Measurements from ENCODE around the gene DEPDC5. TPM values are rescaled to one million over a fixed set of nuclear protein-coding genes. Genes with fewer than 3 reads are reported as not detected.

Gene DEPDC5
- total and polyA plus RNA-seq, 2 of the 8 experiments (the other 6 are each of a cell fraction or from before 2014, with no cell fraction given), result 18.3 to 26.5 TPM

GRCh38 chr22:31743871-31744270 is 9.9 kb upstream of the DEPDC5 start:
- no peak overlapping the region for H3K9ac ChIP-seq (replicated peaks in 1 of 4; ENCODE audit: extremely low read depth in 1 of 4, low read depth in 3 of 4, low read length in 3 of 4)
- no peak overlapping the region for H2BK12ac ChIP-seq (ENCODE audit: low read depth, low read length)
- H3K4me3 ChIP-seq (ENCODE audit: extremely low read depth in 1 of 4, insufficient read depth in 2 of 4, low read depth in 3 of 4, low read length in 4 of 4), result no peak overlapping the region
- H4K91ac ChIP-seq (replicated peaks; ENCODE audit: insufficient read length, low read length), result no peak overlapping the region
- no peak overlapping the region for H4K8ac ChIP-seq (ENCODE audit: extremely low read depth, insufficient read depth, low read length)
- no peak overlapping the region for H2BK15ac ChIP-seq (ENCODE audit: low read length)
- no peaks in the 10 kb centered on the region for H3K27me3 ChIP-seq (replicated peaks in 1 of 4; ENCODE audit: control insufficient read depth in 3 of 4, extremely low read depth in 1 of 4, insufficient read depth in 3 of 4, low read length in 3 of 4)
- peaks cover 7% of the 10 kb centered on the region for H3K79me1 ChIP-seq (ENCODE audit: low read depth, low read length)
- no peak overlapping the region for H4K5ac ChIP-seq (ENCODE audit: insufficient read length, low read depth, low read length)
- no peak overlapping the region for H3K18ac ChIP-seq (ENCODE audit: extremely low read depth, low read length)
- no peak overlapping the region for H3K23ac ChIP-seq (ENCODE audit: insufficient read length)
- no peak for DNase-seq (ENCODE audit: low read depth in 1 of 2, low spot score in 2 of 2)
- no peak overlapping the region for H3K4me2 ChIP-seq (ENCODE audit: insufficient read depth in 1 of 2, low read depth in 2 of 2, low read length in 2 of 2)
- H2BK5ac ChIP-seq (ENCODE audit: low read depth, low read length), result no peak overlapping the region
- no peak overlapping the region for H2BK20ac ChIP-seq (ENCODE audit: low read length)
- H3K4ac ChIP-seq (replicated peaks; ENCODE audit: insufficient read length, low read depth, low read length), result no peak overlapping the region
- peaks cover 18 to 89% of the 10 kb centered on the region in 2 experiments for H3K79me2 ChIP-seq (ENCODE audit: control insufficient read depth in 1 of 2, insufficient read depth in 2 of 2, low read length in 2 of 2)
- no peaks in the 10 kb centered on the region for H3K9me3 ChIP-seq (ENCODE audit: insufficient read depth in 2 of 2, low read depth in 1 of 2, low read length in 1 of 2)
- no peak overlapping the region for H3K14ac ChIP-seq (ENCODE audit: insufficient read length)
- peaks cover 2% of the 10 kb centered on the region; the same call in 1 of the 2 replicates for H3K23me2 ChIP-seq (ENCODE audit: low read depth, low read length)
- H2BK120ac ChIP-seq (replicated peaks; ENCODE audit: low read depth, low read length), result no peak overlapping the region
- H3K4me1 ChIP-seq (replicated peaks in 1 of 4; ENCODE audit: control insufficient read depth in 3 of 4, insufficient read depth in 4 of 4, low read length in 3 of 4), result peaks cover 2 to 6% (median 3%) of the 10 kb centered on the region in 4 experiments; a peak in 6 of 7 replicates
- peaks cover 3 to 32% (median 8%) of the 10 kb centered on the region in 4 experiments; a peak in 7 of 8 replicates for H3K36me3 ChIP-seq (ENCODE audit: control insufficient read depth in 2 of 4, insufficient read depth in 4 of 4, low read length in 3 of 4)
- CTCF ChIA-PET (ENCODE audit: partially characterized antibody), result interaction anchor here (0.8 kb wide), 2 partner anchors 15 to 78 kb away, joined by 3 read pairs; no protein-coding TSS in a partner anchor
- H2AK5ac ChIP-seq (ENCODE audit: low read depth, low read length), result no peak overlapping the region
- 73% methylated on average over 4 of the region's 7 CpGs; no CpG with 5 or more reads in 1 of the 2 experiments for WGBS, 2 experiments (ENCODE audit: extremely low coverage in 1 of 2, insufficient coverage in 1 of 2, insufficient read length in 1 of 2, insufficient replicate concordance in 2 of 2, low coverage in 1 of 2, low lambda C conversion rate in 2 of 2, missing lambda C conversion rate in 1 of 2)
- H2AFZ ChIP-seq (ENCODE audit: low read length), result no peak overlapping the region
- no peak for FAIRE-seq
- no peak overlapping the region for H3K56ac ChIP-seq (replicated peaks; ENCODE audit: insufficient read length, low read depth, low read length)
- POLR2A ChIA-PET (ENCODE audit: partially characterized antibody), result interaction anchor here (1.2 to 1.3 kb wide), 2 partner anchors 9 to 82 kb away, joined by 3 to 5 read pairs; partner anchors contain the start of gene PISD
- no peak overlapping the region for H3K27ac ChIP-seq (ENCODE audit: low read depth, low read length)
- H4K20me1 ChIP-seq (replicated peaks in 1 of 2; ENCODE audit: control insufficient read depth in 1 of 2, insufficient read depth in 2 of 2, low read length in 2 of 2), result peaks cover 4 to 6% of the 10 kb centered on the region in 2 experiments
- TF ChIP-seq ASH2L (IDR thresholded peaks at IDR 0.05; ENCODE audit: low read length), result no peak
- TF ChIP-seq SIX5 (IDR thresholded peaks at IDR 0.05; ENCODE audit: low read depth, low read length), result no peak
- no peak for TF ChIP-seq TEAD4 (IDR thresholded peaks at IDR 0.05; ENCODE audit: low read depth, low read length)
- no peak for TF ChIP-seq RBBP5 (IDR thresholded peaks at IDR 0.05; ENCODE audit: borderline replicate concordance, low read depth, low read length)
- TF ChIP-seq SUZ12 (IDR thresholded peaks at IDR 0.05; ENCODE audit: low read length), result no peak
- TF ChIP-seq BACH1 (IDR thresholded peaks at IDR 0.05; ENCODE audit: low read length), result no peak
- no peak for TF ChIP-seq CHD2 (IDR thresholded peaks at IDR 0.05; ENCODE audit: low read length)
- no peak for TF ChIP-seq NRF1 (IDR thresholded peaks at IDR 0.05; ENCODE audit: low read depth, low read length)
- TF ChIP-seq TCF12 (IDR thresholded peaks at IDR 0.05; ENCODE audit: low read depth, low read length), result no peak
- TF ChIP-seq POLR2AphosphoS5 (IDR thresholded peaks at IDR 0.05; ENCODE audit: low read depth, low read length), result no peak
- no peak for TF ChIP-seq YY1 (IDR thresholded peaks at IDR 0.05; ENCODE audit: low read depth, low read length)
- no peak for TF ChIP-seq GTF2F1 (IDR thresholded peaks at IDR 0.05; ENCODE audit: borderline replicate concordance, low read depth, low read length)
- TF ChIP-seq, protein P1, sequence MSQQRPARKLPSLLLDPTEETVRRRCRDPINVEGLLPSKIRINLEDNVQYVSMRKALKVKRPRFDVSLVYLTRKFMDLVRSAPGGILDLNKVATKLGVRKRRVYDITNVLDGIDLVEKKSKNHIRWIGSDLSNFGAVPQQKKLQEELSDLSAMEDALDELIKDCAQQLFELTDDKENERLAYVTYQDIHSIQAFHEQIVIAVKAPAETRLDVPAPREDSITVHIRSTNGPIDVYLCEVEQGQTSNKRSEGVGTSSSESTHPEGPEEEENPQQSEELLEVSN (IDR thresholded peaks at IDR 0.05), result no peak
- no peak for TF ChIP-seq SIN3A (conservative IDR thresholded peaks at IDR 0.05 in 1 of 2, IDR thresholded peaks at IDR 0.05 in 1 of 2; ENCODE audit: low read depth in 1 of 2, low read length in 2 of 2)
- TF ChIP-seq TBP (IDR thresholded peaks at IDR 0.05; ENCODE audit: low read depth, low read length), result no peak
